Measurements from ENCODE around the gene GPR108.

GRCh38 chr19:6713773-6714692 lies 23.3 kb downstream of the GPR108 start:
- TF ChIP-seq, protein P1, sequence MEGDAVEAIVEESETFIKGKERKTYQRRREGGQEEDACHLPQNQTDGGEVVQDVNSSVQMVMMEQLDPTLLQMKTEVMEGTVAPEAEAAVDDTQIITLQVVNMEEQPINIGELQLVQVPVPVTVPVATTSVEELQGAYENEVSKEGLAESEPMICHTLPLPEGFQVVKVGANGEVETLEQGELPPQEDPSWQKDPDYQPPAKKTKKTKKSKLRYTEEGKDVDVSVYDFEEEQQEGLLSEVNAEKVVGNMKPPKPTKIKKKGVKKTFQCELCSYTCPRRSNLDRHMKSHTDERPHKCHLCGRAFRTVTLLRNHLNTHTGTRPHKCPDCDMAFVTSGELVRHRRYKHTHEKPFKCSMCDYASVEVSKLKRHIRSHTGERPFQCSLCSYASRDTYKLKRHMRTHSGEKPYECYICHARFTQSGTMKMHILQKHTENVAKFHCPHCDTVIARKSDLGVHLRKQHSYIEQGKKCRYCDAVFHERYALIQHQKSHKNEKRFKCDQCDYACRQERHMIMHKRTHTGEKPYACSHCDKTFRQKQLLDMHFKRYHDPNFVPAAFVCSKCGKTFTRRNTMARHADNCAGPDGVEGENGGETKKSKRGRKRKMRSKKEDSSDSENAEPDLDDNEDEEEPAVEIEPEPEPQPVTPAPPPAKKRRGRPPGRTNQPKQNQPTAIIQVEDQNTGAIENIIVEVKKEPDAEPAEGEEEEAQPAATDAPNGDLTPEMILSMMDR (IDR thresholded peaks at IDR 0.05 in 8 of 11, conservative IDR thresholded peaks at IDR 0.05 in 3 of 11), result no peak
- TF ChIP-seq POLR2AphosphoS5 (IDR thresholded peaks at IDR 0.05), result no peak
- TF ChIP-seq POLR2A (IDR thresholded peaks at IDR 0.05), result no peak

Data from spleen (tissue), 7 donors.